ENCODE measurements around the gene TMTC1. TPM values are rescaled to one million over a fixed set of nuclear protein-coding genes. Genes with fewer than 3 reads are reported as not detected.
"Not testable (repeated sequence)": the region's sequence is repeated elsewhere in the genome, so short reads cannot be mapped to it uniquely, and the experiment has no call there.

Gene TMTC1
- total RNA-seq, 2 experiments from 2014 or later, result not detected

DNA sequence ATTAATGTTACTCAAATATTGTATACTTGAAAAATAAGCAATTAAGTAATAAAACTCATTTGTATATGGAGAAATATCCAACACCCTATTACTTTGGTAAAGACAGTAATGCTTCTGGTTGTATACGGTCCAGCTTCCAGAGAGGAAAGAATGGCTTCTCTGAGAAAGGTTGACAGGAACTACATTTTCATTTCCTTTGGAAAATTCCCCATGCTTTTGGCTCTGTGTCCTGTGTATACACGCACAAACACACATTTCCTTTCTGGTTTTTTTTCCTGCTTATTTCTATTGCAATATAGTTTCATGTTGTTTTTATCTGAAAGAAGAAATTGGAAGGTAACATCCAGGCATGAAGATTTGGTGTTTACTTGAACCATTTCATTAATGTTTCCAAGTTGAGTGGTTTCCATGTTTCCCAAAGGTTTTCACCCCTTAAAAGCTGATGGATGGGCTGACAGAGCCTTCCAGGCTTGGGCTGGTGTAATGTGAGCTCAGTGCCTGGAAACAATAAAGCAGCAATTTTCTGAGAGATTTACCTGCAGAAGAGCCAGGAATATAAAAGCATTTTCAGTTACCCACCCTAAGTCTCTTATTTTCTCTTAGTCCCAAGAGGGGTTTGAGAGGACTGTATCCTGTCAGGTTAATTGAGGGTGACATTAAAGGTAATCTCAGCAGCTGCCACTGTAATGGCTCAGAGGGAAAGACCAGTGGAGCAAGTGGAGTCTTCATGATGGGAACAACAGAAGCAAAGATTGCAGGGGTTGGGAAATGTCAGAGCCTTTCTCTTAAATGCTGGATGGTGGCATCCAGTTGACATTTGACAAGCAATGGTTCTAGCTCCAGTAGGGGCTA is 33.4 kb upstream of the TMTC1 start:
- TF ChIP-seq, protein P1, sequence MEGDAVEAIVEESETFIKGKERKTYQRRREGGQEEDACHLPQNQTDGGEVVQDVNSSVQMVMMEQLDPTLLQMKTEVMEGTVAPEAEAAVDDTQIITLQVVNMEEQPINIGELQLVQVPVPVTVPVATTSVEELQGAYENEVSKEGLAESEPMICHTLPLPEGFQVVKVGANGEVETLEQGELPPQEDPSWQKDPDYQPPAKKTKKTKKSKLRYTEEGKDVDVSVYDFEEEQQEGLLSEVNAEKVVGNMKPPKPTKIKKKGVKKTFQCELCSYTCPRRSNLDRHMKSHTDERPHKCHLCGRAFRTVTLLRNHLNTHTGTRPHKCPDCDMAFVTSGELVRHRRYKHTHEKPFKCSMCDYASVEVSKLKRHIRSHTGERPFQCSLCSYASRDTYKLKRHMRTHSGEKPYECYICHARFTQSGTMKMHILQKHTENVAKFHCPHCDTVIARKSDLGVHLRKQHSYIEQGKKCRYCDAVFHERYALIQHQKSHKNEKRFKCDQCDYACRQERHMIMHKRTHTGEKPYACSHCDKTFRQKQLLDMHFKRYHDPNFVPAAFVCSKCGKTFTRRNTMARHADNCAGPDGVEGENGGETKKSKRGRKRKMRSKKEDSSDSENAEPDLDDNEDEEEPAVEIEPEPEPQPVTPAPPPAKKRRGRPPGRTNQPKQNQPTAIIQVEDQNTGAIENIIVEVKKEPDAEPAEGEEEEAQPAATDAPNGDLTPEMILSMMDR (IDR thresholded peaks at IDR 0.05), result no peak
- H3K27ac Mint-ChIP-seq, result no peak overlapping the region
- CTCF ChIA-PET, result no interaction called here
- POLR2A ChIA-PET, result no interaction called here
- no peak for DNase-seq
- intact Hi-C loops (cut with micrococcal nuclease), result no loop called here
- H3K27me3 Mint-ChIP-seq, result no peaks in the 10 kb centered on the region
- H3K36me3 Mint-ChIP-seq (ENCODE audit: low read depth), result no peaks in the 10 kb centered on the region
- ATAC-seq, result no peak
- no peak overlapping the region for H3K4me3 Mint-ChIP-seq
- peaks cover 2% of the 10 kb centered on the region for H3K9me3 Mint-ChIP-seq
- no peaks in the 10 kb centered on the region for H3K4me1 Mint-ChIP-seq (ENCODE audit: low read depth)

DNA sequence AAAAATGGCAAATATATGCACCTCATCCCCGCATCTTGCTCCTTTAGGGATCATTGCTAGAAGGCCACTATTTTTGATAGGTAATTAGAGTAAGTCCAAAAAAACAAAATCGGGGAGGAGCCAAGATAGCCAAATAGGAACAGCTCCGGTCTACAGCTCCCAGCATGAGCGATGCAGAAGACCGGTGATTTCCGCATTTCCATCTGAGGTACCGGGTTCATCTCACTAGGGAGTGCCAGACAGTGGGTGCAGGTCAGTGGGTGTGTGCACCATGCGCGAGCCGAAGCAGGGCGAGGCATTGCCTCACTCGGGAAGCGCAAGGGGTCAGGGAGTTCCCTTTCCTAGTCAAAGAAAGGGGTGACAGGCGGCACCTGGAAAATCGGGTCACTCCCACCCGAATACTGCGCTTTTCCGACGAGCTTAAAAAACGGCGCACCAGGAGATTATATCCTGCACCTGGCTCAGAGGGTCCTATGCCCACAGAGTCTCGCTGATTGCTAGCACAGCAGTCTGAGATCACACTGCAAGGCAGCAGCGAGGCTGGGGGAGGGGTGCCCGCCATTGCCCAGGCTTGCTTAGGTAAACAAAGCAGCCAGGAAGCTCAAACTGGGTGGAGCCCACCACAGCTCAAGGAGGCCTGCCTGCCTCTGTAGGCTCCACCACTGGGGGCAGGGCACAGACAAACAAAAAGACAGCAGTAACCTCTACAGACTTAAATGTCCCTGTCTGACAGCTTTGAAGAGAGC is 26.0 kb upstream of the TMTC1 start:
- CTCF ChIA-PET; H3K27me3 Mint-ChIP-seq; DNase-seq; POLR2A ChIA-PET; H3K4me1 Mint-ChIP-seq (ENCODE audit: low read depth); intact Hi-C loops (cut with micrococcal nuclease); H3K27ac Mint-ChIP-seq; H3K36me3 Mint-ChIP-seq (ENCODE audit: low read depth); H3K9me3 Mint-ChIP-seq; ATAC-seq; H3K4me3 Mint-ChIP-seq: not testable (repeated sequence)

DNA sequence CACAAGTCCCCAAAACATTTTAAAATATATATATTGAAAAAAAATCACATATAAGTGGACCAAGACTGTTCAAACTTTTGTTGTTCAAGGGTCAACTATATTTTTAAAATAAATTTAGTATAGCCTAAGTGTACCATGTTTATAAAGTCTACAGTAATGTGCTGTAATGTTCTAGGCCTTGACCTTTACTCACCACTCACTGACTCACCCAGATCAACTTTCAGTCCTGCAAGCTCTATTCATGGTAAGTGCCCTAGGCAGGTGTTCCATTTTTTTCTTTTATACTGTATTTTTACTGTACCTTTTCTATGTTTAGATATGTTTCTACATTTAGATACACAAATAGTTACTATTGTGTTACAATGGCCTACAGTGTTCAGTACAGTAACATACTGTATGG is 23.4 kb upstream of the TMTC1 start:
- ChIA-PET POLR2A (no interaction called here), CTCF (no interaction called here)
- Mint-ChIP-seq H3K4me1 (ENCODE audit: low read depth) (no peaks in the 10 kb centered on the region), H3K27me3 (no peaks in the 10 kb centered on the region), H3K27ac (no peak overlapping the region), H3K9me3 (peaks cover 6% of the 10 kb centered on the region), H3K36me3 (ENCODE audit: low read depth) (no peaks in the 10 kb centered on the region), H3K4me3 (no peak overlapping the region)
- DNase-seq, result no peak
- intact Hi-C loops (cut with micrococcal nuclease), result no loop called here
- TF ChIP-seq, protein P1 (IDR thresholded peaks at IDR 0.05), result no peak
- ATAC-seq, result no peak

DNA sequence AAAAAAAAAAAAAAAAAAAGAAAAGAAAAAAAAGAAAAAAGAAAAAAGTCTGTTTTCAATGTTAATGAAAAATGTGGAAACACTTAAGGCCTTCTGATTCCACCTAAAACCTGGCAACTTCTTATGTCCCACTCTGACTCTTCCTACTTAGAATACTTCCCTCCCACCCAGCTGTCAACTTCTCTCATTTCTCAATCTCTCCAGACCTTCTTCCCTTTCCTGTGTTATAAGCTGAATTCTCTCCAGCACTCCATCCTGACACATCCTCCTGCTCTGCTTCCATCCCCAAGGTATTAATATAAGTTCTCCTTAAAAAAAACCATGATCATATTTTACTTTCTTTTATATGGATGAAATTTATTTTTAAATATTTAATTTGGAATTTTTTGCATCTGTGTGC is 20.3 kb upstream of the TMTC1 start:
- Mint-ChIP-seq H3K9me3 (no peaks in the 10 kb centered on the region), H3K4me1 (ENCODE audit: low read depth) (no peaks in the 10 kb centered on the region), H3K27me3 (no peaks in the 10 kb centered on the region), H3K36me3 (ENCODE audit: low read depth) (no peaks in the 10 kb centered on the region), H3K4me3 (no peak overlapping the region), H3K27ac (no peak overlapping the region)
- ATAC-seq, result no peak
- DNase-seq, result no peak
- intact Hi-C loops (cut with micrococcal nuclease), result no loop called here
- TF ChIP-seq, protein P1 (IDR thresholded peaks at IDR 0.05), result no peak
- ChIA-PET CTCF (no interaction called here), POLR2A (no interaction called here)

DNA sequence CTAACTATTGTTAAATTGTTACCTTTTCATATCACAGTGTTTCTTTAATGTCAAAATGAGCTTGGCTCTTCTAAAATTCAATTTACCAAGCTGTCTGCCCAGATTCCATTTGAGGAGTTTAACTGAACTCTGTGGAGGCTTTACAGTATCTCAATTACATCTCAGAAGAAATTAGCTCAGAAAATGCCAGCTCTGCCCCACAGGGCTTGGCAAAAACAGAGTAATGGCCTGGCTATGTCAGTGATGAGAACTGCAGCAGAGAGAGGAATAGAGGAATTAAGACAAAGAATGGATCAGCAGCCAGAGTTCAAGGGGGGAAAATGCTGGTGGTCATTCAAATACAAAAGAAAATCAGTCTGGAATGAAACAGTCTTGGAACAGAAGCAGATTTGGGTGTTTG is 15.8 kb upstream of the TMTC1 start:
- Mint-ChIP-seq H3K4me1 (ENCODE audit: low read depth) (no peaks in the 10 kb centered on the region), H3K9me3 (no peaks in the 10 kb centered on the region), H3K4me3 (no peak overlapping the region), H3K36me3 (ENCODE audit: low read depth) (no peaks in the 10 kb centered on the region), H3K27me3 (no peaks in the 10 kb centered on the region), H3K27ac (no peak overlapping the region)
- intact Hi-C loops (cut with micrococcal nuclease), result no loop called here
- TF ChIP-seq, protein P1 (IDR thresholded peaks at IDR 0.05), result no peak
- ChIA-PET CTCF (no interaction called here), POLR2A (no interaction called here)
- DNase-seq (no peak), ATAC-seq (no peak)
